ENCODE results near the gene CTDSPL.

DNA sequence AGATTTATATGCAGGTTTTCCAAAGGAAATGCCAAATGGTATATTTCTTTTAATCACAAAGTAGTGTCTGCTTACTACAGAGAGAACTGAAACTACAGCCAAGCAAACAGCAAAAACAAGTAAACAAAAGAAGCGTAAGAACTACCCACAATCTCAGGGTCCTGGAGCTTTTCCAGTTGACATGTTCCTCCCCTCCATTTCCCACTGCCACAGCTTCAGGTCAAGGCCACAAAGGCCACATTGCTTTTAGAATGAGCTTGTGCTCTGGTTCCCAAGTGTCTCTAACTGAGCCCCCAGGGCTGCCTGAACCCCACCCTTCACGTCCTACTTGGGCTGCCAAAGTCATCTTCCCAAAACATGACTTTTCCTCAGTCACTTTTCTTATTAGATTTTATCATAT is 24.1 kb downstream of the CTDSPL start:
- TF ChIP-seq ZSCAN20 (CRISPR knock-in tag; IDR thresholded peaks at IDR 0.05; ENCODE audit: borderline replicate concordance) (no peak), CEBPB (IDR thresholded peaks at IDR 0.05; ENCODE audit: borderline replicate concordance, low read depth, low read length) (no peak), FOXM1 (CRISPR knock-in tag; IDR thresholded peaks at IDR 0.05) (no peak), FOSL2 (CRISPR knock-in tag; IDR thresholded peaks at IDR 0.05) (no peak), PHB2 (IDR thresholded peaks at IDR 0.05; ENCODE audit: partially characterized antibody) (no peak), SCMH1 (CRISPR knock-in tag; IDR thresholded peaks at IDR 0.05; ENCODE audit: borderline replicate concordance) (no peak), HNF4A (CRISPR knock-in tag; IDR thresholded peaks at IDR 0.05) (no peak), MYNN (CRISPR knock-in tag; IDR thresholded peaks at IDR 0.05; ENCODE audit: low read depth) (no peak), MAFK (conservative IDR thresholded peaks at IDR 0.05 in 1 of 2, IDR thresholded peaks at IDR 0.05 in 1 of 2; ENCODE audit: low read length in 2 of 2) (no peak)
- TF ChIP-seq, protein P1, sequence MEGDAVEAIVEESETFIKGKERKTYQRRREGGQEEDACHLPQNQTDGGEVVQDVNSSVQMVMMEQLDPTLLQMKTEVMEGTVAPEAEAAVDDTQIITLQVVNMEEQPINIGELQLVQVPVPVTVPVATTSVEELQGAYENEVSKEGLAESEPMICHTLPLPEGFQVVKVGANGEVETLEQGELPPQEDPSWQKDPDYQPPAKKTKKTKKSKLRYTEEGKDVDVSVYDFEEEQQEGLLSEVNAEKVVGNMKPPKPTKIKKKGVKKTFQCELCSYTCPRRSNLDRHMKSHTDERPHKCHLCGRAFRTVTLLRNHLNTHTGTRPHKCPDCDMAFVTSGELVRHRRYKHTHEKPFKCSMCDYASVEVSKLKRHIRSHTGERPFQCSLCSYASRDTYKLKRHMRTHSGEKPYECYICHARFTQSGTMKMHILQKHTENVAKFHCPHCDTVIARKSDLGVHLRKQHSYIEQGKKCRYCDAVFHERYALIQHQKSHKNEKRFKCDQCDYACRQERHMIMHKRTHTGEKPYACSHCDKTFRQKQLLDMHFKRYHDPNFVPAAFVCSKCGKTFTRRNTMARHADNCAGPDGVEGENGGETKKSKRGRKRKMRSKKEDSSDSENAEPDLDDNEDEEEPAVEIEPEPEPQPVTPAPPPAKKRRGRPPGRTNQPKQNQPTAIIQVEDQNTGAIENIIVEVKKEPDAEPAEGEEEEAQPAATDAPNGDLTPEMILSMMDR (CRISPR knock-in tag; IDR thresholded peaks at IDR 0.05), result no peak

Data from HepG2 (cell line).